Mammary epithelial cell (primary cell): ENCODE data around the gene MAPKAPK2.

ENCODE experiments used
- EZH2 ChIP-seq: IDR thresholded peaks from 2 replicates; pipeline ENCODE4 v1.6.1; 2012; ENCODE audit warnings: low read length, inconsistent platforms, borderline replicate concordance
- TF ChIP-seq, protein P1 (sequence below), 2 donors: IDR thresholded peaks in 1 of 2; conservative IDR thresholded peaks in 1 of 2; 2 replicates each; pipeline ENCODE4 v1.5.1; 2011 to 2012; ENCODE audit warnings: inconsistent platforms in 2 of 2, low read length in 2 of 2, mild to moderate bottlenecking in 2 of 2, control low read depth in 1 of 2, low read depth in 1 of 2; ENCODE audit not compliant: insufficient read depth in 1 of 2; ENCODE audit errors: extremely low read depth in 1 of 2

DNA sequence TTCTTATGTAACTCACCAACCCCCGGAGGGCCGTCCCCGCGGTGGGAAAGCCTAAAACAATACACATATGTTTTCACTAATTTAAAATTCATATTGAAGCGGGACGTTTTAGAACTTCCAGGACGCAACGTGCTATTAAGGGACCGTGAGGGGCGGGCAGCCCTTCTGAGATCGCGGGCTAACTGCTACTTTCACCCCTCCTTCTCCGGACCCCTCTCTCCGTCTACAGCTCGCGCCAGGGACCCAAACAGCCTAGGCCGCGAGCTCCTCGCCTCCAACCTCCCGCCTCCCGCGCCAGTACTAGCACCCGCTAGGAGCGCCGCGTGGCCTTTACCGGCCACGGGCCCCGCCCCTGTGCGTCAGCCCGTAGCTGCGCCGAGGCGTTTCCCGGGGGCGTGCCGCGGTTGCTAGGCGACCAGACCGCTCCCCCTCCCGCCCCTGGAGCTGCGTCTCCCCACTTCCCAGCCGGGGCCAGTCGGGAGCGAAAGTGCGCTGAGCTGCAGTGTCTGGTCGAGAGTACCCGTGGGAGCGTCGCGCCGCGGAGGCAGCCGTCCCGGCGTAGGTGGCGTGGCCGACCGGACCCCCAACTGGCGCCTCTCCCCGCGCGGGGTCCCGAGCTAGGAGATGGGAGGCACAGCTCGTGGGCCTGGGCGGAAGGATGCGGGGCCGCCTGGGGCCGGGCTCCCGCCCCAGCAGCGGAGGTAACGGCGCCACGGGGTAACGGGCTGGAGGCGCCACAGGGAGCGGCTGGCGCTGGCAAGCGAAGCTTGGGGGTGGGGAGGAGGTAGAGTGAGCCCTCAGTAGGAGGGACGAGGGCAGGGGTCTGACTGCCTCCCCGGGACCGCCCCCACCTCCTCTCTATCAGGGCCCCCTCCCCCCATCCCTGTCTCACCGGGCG is 49.4 kb upstream of the MAPKAPK2 start, which contains the start of gene DYRK3:
- TF ChIP-seq, protein P1, sequence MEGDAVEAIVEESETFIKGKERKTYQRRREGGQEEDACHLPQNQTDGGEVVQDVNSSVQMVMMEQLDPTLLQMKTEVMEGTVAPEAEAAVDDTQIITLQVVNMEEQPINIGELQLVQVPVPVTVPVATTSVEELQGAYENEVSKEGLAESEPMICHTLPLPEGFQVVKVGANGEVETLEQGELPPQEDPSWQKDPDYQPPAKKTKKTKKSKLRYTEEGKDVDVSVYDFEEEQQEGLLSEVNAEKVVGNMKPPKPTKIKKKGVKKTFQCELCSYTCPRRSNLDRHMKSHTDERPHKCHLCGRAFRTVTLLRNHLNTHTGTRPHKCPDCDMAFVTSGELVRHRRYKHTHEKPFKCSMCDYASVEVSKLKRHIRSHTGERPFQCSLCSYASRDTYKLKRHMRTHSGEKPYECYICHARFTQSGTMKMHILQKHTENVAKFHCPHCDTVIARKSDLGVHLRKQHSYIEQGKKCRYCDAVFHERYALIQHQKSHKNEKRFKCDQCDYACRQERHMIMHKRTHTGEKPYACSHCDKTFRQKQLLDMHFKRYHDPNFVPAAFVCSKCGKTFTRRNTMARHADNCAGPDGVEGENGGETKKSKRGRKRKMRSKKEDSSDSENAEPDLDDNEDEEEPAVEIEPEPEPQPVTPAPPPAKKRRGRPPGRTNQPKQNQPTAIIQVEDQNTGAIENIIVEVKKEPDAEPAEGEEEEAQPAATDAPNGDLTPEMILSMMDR (conservative IDR thresholded peaks at IDR 0.05 in 1 of 2, IDR thresholded peaks at IDR 0.05 in 1 of 2; ENCODE audit: extremely low read depth in 1 of 2, insufficient read depth in 1 of 2, low read depth in 1 of 2, low read length in 2 of 2), result peak in 1 of 2 donors; percentile 26
- no peak for TF ChIP-seq EZH2
